Smooth muscle cell (in vitro differentiated cells): ENCODE data around the gene MEGF8. TPM values are rescaled to one million over a fixed set of nuclear protein-coding genes. Genes with fewer than 3 reads are reported as not detected.

Experiments
- DNase-seq: peaks from one replicate; lab custom pipeline; 2025; ENCODE audit not compliant: unreplicated experiment; lab: John Stamatoyannopoulos, UW
- H2AFZ ChIP-seq: fragments of 200-600 bp; sonication (generic); 2 replicates; pipeline ENCODE4 v1.6.0; 2016; ENCODE audit warnings: antibody characterized with exemption, low read depth, mild to moderate bottlenecking
- H3F3A ChIP-seq: fragments of 200-600 bp; sonication (generic); 2 replicates; pipeline ENCODE4 v1.6.0; 2017; ENCODE audit warnings: antibody characterized with exemption, low read depth
- H3K27ac ChIP-seq: fragments of 200-600 bp; sonication (generic); 2 replicates; pipeline ENCODE4 v1.5.1; 2016; ENCODE audit warnings: low read depth, mild to moderate bottlenecking
- H3K27me3 ChIP-seq: fragments of 200-600 bp; sonication (generic); 2 replicates; pipeline ENCODE4 v1.6.1; 2016; ENCODE audit warnings: low read depth, mild to moderate bottlenecking
- H3K36me3 ChIP-seq: fragments of 200-600 bp; sonication (generic); 2 replicates; pipeline ENCODE4 v1.5.1; 2016; ENCODE audit warnings: low read depth
- H3K4me1 ChIP-seq: fragments of 200-600 bp; sonication (generic); 2 replicates; pipeline ENCODE4 v1.5.1; 2016; ENCODE audit warnings: low read depth
- H3K4me2 ChIP-seq: fragments of 200-600 bp; sonication (generic); 2 replicates; pipeline ENCODE4 v1.6.0; 2016; ENCODE audit warnings: mild to moderate bottlenecking
- H3K4me3 ChIP-seq: fragments of 200-600 bp; sonication (generic); 2 replicates; pipeline ENCODE4 v1.5.1; 2016; ENCODE audit warnings: mild to moderate bottlenecking
- H3K79me2 ChIP-seq: fragments of 200-600 bp; sonication (generic); 2 replicates; pipeline ENCODE4 v1.6.0; 2016; ENCODE audit warnings: low read depth, mild to moderate bottlenecking
- H3K9ac ChIP-seq: fragments of 200-600 bp; sonication (generic); 2 replicates; pipeline ENCODE4 v1.6.0; 2016; ENCODE audit warnings: low read depth
- H3K9me3 ChIP-seq: fragments of 200-600 bp; sonication (generic); replicated peaks from 2 replicates; pipeline ENCODE4 v1.5.1; 2016; ENCODE audit warnings: low read depth
- H4K20me1 ChIP-seq: fragments of 200-600 bp; sonication (generic); 2 replicates; pipeline ENCODE4 v1.6.0; 2016; ENCODE audit warnings: low read depth
- CTCF ChIP-seq: fragments of 200-600 bp; sonication (generic); IDR thresholded peaks from 2 replicates; pipeline ENCODE4 v1.5.1; 2017; ENCODE audit warnings: borderline replicate concordance, mild to moderate bottlenecking, antibody characterized with exemption; ENCODE audit not compliant: insufficient read depth, poor library complexity, severe bottlenecking
- WGBS: methylation state at CpG from one replicate; pipeline ENCODE4 v1.1.7; 2016; ENCODE audit warnings: low lambda C conversion rate; 5-methylcytosine and 5-hydroxymethylcytosine counted together
- polyA plus RNA-seq: library from polyadenylated mRNA; unstranded; fragments of >200 nt; fragmentation: Nextera tagmentation; extraction: Ambion mirVana; gene quantifications from 2 replicates; pipeline ENCODE4 v1.2.1, GENCODE V29; 2016
- total RNA-seq: library from RNA; depleted of rRNA; stranded (reverse); fragments of >200 nt; gene quantifications from 2 replicates; pipeline ENCODE4 v1.2.3, GENCODE V29; 2014

The MEGF8 gene
- total and polyA plus RNA-seq, 2 experiments from 2014 or later = 8.2 to 16.4 TPM

- Histone ChIP-seq H2AFZ (no peak overlapping the region), H3K27me3 (no peaks in the 10 kb centered on the region), H3K4me3 (no peak overlapping the region), H3K79me2 (no peaks in the 10 kb centered on the region), H3K36me3 (no peaks in the 10 kb centered on the region), H3F3A (peaks cover 12% of the 10 kb centered on the region), H3K9ac (no peak overlapping the region), H3K4me1 (no peaks in the 10 kb centered on the region), H4K20me1 (peaks cover 30% of the 10 kb centered on the region), H3K27ac (no peak overlapping the region), H3K4me2 (no peak overlapping the region), H3K9me3 (no peaks in the 10 kb centered on the region)
- no peak for DNase-seq
- WGBS = 96% methylated on average over 14 of the region's 14 CpGs
- no peak for TF ChIP-seq CTCF
Observed at GRCh38 chr19:42292963-42293362, 32.5 kb upstream of the MEGF8 start.

DNA sequence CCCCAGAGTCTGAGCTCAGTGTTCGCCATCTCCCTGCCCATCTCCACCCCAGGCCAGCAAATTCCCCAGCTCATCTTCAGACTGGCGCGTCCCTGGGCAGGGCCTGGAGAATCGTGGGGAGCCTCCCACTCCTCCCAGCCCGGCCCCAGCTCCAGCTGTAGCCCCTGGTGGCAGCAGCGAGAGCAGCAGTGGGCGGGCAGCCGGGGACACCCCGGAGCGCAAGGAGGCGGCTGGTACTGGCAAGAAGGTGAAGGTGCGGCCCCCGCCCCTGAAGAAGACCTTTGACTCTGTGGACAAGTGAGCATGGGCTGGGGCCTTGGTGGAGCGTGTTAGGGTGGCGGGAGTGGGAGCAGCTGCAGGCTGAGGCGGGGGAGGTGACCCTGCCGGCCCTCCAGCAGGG lies 31.9 kb upstream of the MEGF8 start:
- Histone ChIP-seq H4K20me1 (peaks cover 25% of the 10 kb centered on the region), H3K79me2 (no peaks in the 10 kb centered on the region), H3K9me3 (no peaks in the 10 kb centered on the region), H3K4me2 (no peak overlapping the region), H2AFZ (no peak overlapping the region), H3K4me3 (no peak overlapping the region), H3K9ac (no peak overlapping the region), H3F3A (peaks cover 12% of the 10 kb centered on the region), H3K4me1 (no peaks in the 10 kb centered on the region), H3K27ac (no peak overlapping the region), H3K36me3 (no peaks in the 10 kb centered on the region), H3K27me3 (no peaks in the 10 kb centered on the region)
- TF ChIP-seq CTCF = peak; percentile 9
- 91% methylated on average over 14 of the region's 17 CpGs for WGBS
- DNase-seq = no peak

GRCh38 chr19:42293948-42294347 lies 31.5 kb upstream of the MEGF8 start:
- peaks cover 12% of the 10 kb centered on the region for H3F3A ChIP-seq
- no peak overlapping the region for H3K4me2 ChIP-seq
- no peaks in the 10 kb centered on the region for H3K9me3 ChIP-seq
- no peak overlapping the region for H3K4me3 ChIP-seq
- 98% methylated on average over 14 of the region's 15 CpGs for WGBS
- H3K9ac ChIP-seq = no peak overlapping the region
- H3K27me3 ChIP-seq = no peaks in the 10 kb centered on the region
- H2AFZ ChIP-seq = no peak overlapping the region
- peaks cover 22% of the 10 kb centered on the region for H4K20me1 ChIP-seq
- no peak for DNase-seq
- no peaks in the 10 kb centered on the region for H3K79me2 ChIP-seq
- no peak overlapping the region for H3K27ac ChIP-seq
- no peaks in the 10 kb centered on the region for H3K36me3 ChIP-seq
- H3K4me1 ChIP-seq = no peaks in the 10 kb centered on the region
- TF ChIP-seq CTCF = no peak

DNA sequence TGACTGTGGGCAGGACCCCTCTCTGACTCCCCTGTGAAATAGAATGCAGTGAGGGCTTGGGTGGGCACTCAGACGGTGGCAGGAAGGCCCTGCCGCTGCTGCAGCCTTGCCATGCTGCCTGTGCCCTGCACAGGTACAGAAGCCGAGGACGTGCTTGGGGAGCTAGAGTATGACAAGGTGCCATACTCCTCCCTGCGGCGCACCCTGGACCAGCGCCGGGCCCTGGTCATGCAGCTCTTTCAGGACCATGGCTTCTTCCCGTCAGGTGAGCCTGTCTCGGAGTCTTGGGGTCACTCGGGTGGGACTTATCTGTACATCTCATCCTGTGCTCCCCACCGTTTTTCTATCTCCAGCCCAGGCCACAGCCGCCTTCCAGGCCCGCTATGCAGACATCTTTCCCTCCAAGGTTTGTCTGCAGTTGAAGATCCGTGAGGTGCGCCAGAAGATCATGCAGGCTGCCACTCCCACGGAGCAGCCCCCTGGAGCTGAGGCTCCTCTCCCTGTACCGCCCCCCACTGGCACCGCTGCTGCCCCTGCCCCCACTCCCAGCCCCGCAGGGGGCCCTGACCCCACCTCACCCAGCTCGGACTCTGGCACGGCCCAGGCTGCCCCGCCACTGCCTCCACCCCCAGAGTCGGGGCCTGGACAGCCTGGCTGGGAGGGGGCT lies 30.8 kb upstream of the MEGF8 start:
- Histone ChIP-seq H3F3A (peaks cover 12% of the 10 kb centered on the region), H3K4me1 (no peaks in the 10 kb centered on the region), H3K4me3 (no peak overlapping the region), H2AFZ (no peak overlapping the region), H3K79me2 (no peaks in the 10 kb centered on the region), H3K4me2 (no peak overlapping the region), H3K9me3 (no peaks in the 10 kb centered on the region), H3K36me3 (no peaks in the 10 kb centered on the region), H3K9ac (no peak overlapping the region), H4K20me1 (peaks cover 16% of the 10 kb centered on the region), H3K27me3 (no peaks in the 10 kb centered on the region), H3K27ac (no peak overlapping the region)
- 96% methylated on average over 18 of the region's 24 CpGs for WGBS
- no peak for DNase-seq
- TF ChIP-seq CTCF = no peak
